HCT116 (cell line): ENCODE data around the gene EXOC4. TPM values are rescaled to one million over a fixed set of nuclear protein-coding genes. Genes with fewer than 3 reads are reported as not detected.

Source experiments
- ATAC-seq: fragments of 200-7000 bp; cut with Tn5 transposase; 2 replicates; pipeline ENCODE4 v1.9.1; 2020; ENCODE audit warnings: mild to moderate bottlenecking, moderate library complexity
- BruUV-seq: library from RNA; stranded (reverse); fragments of 400-500 nt; replicated peaks from 2 replicates; lab custom pipeline; 2021; lab: Mats Ljungman, UMichigan
- CTCF ChIA-PET: fragments of 300-600 bp; sonication (Branson Sonifier 250); formaldehyde crosslinking; loops from one replicate; lab custom pipeline; 2021; ENCODE audit warnings: antibody characterized with exemption; lab: Charles Lee
- POLR2A ChIA-PET: fragments of 300-600, 350-600 bp; sonication (Branson Sonifier 250); formaldehyde crosslinking; loops from one replicate; lab custom pipeline; 2021; ENCODE audit warnings: antibody characterized with exemption; lab: Charles Lee
- RAD21 ChIA-PET, 2 experiments: fragments of 300-600 bp; sonication (Branson Sonifier 250); formaldehyde crosslinking; loops; one replicate each; lab custom pipeline; 2023; ENCODE audit warnings: low total read pairs in 2 of 2; ENCODE audit not compliant: uncharacterized antibody in 2 of 2, unreplicated experiment in 2 of 2, low non-redundant PET in 1 of 2; lab: Charles Lee
- DNase-seq: peaks from one replicate; pipeline ENCODE4 v3.0.0-alpha.2; 2010; ENCODE audit warnings: low read depth, low spot score
- H2AFZ ChIP-seq: fragments of 200-600 bp; shearing (Covaris generic), sonication (generic); 2 replicates; pipeline ENCODE4 v1.6.1; 2017; ENCODE audit warnings: low read depth, mixed run types, mixed read lengths, antibody characterized with exemption, low read length; ENCODE audit not compliant: poor library complexity, severe bottlenecking
- H3K27ac ChIP-seq: 2 replicates; pipeline ENCODE4 v1.5.1; 2012; ENCODE audit warnings: low read depth, low read length
- H3K27me3 ChIP-seq: fragments of 200-600 bp; sonication (generic); 2 replicates; pipeline ENCODE4 v1.6.1; 2016; ENCODE audit warnings: mixed run types, low read length, mixed read lengths; ENCODE audit not compliant: insufficient read depth
- H3K36me3 ChIP-seq, 2 experiments: fragments of 200-500 bp in 1 of 2; fragments of 200-600 bp in 1 of 2; sonication (Bioruptor generic) in 1 of 2; sonication (generic) in 1 of 2; 2 replicates each; pipeline versions ENCODE4 v1.5.1 to v1.6.1; 2014 to 2016; ENCODE audit warnings: low read length in 2 of 2, inconsistent platforms in 1 of 2, mixed read lengths in 1 of 2, mixed run types in 1 of 2; ENCODE audit not compliant: insufficient read depth in 2 of 2, control insufficient read depth in 1 of 2
- H3K4me1 ChIP-seq, 2 experiments: fragments of 200-600 bp in 1 of 2; sonication (generic) in 1 of 2; 2 replicates each; pipeline versions ENCODE4 v1.5.1 to v1.6.1; 2012 to 2017; ENCODE audit warnings: low read length in 2 of 2, inconsistent platforms in 1 of 2, mild to moderate bottlenecking in 1 of 2, mixed read lengths in 1 of 2, mixed run types in 1 of 2, moderate library complexity in 1 of 2; ENCODE audit not compliant: insufficient read depth in 2 of 2, control insufficient read depth in 1 of 2
- H3K4me2 ChIP-seq: fragments of 200-600 bp; sonication (generic); 2 replicates; pipeline ENCODE4 v1.6.1; 2017; ENCODE audit warnings: mixed run types, low read length, mixed read lengths
- H3K4me3 ChIP-seq, 2 experiments: fragments of 200-600 bp in 1 of 2; sonication (generic) in 1 of 2; replicated peaks in 1 of 2; 2 replicates each; pipeline ENCODE4 v1.5.1; 2011 to 2016; ENCODE audit warnings: low read length in 2 of 2, control low read depth in 1 of 2, low read depth in 1 of 2, mild to moderate bottlenecking in 1 of 2, mixed read lengths in 1 of 2, mixed run types in 1 of 2
- H3K79me2 ChIP-seq: fragments of 200-600 bp; sonication (generic); 2 replicates; pipeline ENCODE4 v1.6.1; 2017; ENCODE audit warnings: mild to moderate bottlenecking, mixed run types, low read length, moderate library complexity, mixed read lengths; ENCODE audit not compliant: insufficient read depth
- H3K9ac ChIP-seq: fragments of 200-600 bp; sonication (generic); 2 replicates; pipeline ENCODE4 v1.6.1; 2016; ENCODE audit warnings: low read length, mixed read lengths
- H3K9me2 ChIP-seq: fragments of 200-600 bp; sonication (generic), shearing (Covaris generic); 2 replicates; pipeline ENCODE4 v1.6.1; 2017; ENCODE audit warnings: mixed run types, mild to moderate bottlenecking, moderate library complexity; ENCODE audit not compliant: insufficient read depth
- H3K9me3 ChIP-seq, 2 experiments: fragments of 200-500 bp in 1 of 2; fragments of 200-600 bp in 1 of 2; sonication (Bioruptor generic) in 1 of 2; sonication (generic) in 1 of 2; 2 replicates each; pipeline ENCODE4 v1.6.1; 2014 to 2017; ENCODE audit warnings: low read length in 2 of 2, mixed read lengths in 2 of 2, inconsistent platforms in 1 of 2, low read depth in 1 of 2, mild to moderate bottlenecking in 1 of 2, mixed run types in 1 of 2, moderate library complexity in 1 of 2; ENCODE audit not compliant: control insufficient read depth in 1 of 2, insufficient read depth in 1 of 2
- H4K20me1 ChIP-seq: fragments of 200-600 bp; sonication (generic), shearing (Covaris generic); 2 replicates; pipeline ENCODE4 v1.6.1; 2017; ENCODE audit warnings: mixed run types, mild to moderate bottlenecking, moderate library complexity; ENCODE audit not compliant: insufficient read depth
- CBX3 ChIP-seq: IDR thresholded peaks from 2 replicates; pipeline ENCODE4 v1.6.1; 2012; ENCODE audit warnings: low read depth
- FOSL1 ChIP-seq: IDR thresholded peaks from 2 replicates; pipeline ENCODE4 v1.6.1; 2012; ENCODE audit warnings: low read depth
- MAX ChIP-seq: IDR thresholded peaks from 2 replicates; pipeline ENCODE4 v1.6.1; 2012
- RAD21 ChIP-seq: IDR thresholded peaks from 2 replicates; pipeline ENCODE4 v1.6.1; 2012; ENCODE audit warnings: low read depth, mild to moderate bottlenecking
- REST ChIP-seq: IDR thresholded peaks from 2 replicates; pipeline ENCODE4 v1.6.1; 2012; ENCODE audit warnings: low read depth
- SRF ChIP-seq: IDR thresholded peaks from 2 replicates; pipeline ENCODE4 v1.6.1; 2012; ENCODE audit warnings: low read depth
- TCF7L2 ChIP-seq: IDR thresholded peaks from 2 replicates; pipeline ENCODE4 v1.7.0; 2011; ENCODE audit warnings: borderline replicate concordance, inconsistent platforms; ENCODE audit not compliant: insufficient read depth, insufficient read length; ENCODE audit errors: extremely low read depth
- YY1 ChIP-seq: IDR thresholded peaks from 2 replicates; pipeline ENCODE4 v1.6.1; 2011; ENCODE audit warnings: low read length, low read depth, moderate library complexity, mild to moderate bottlenecking; ENCODE audit not compliant: insufficient replicate concordance; ENCODE audit errors: extremely low read depth
- ZFX ChIP-seq: fragments of 450-650 bp; IDR thresholded peaks from 2 replicates; pipeline ENCODE4 v1.6.1; 2017
- intact Hi-C: fragments of 100-400 bp; cut with micrococcal nuclease; formaldehyde crosslinking; loops from 2 replicates; pipeline ENCODE4 v1.10.0; 2022
- total RNA-seq: library from RNA; stranded (reverse); gene quantifications from one replicate; pipeline ENCODE4 v1.2.1, GENCODE V29; 2021; ENCODE audit not compliant: unreplicated experiment

Gene EXOC4
- total RNA-seq, 1 experiment from 2014 or later: 40.3 TPM

- TF ChIP-seq MAX (no peak), FOSL1 (no peak), ZFX (no peak)
- TF ChIP-seq, all 23 proteins: peak for 0
Observed at GRCh38 chr7:133668296-133669060, 415.6 kb downstream of the EXOC4 start (continued).

- no peak overlapping the region for H3K4me2 ChIP-seq
- BruUV-seq: no TSS peak
- TF ChIP-seq CBX3: no peak
- no peak for TF ChIP-seq YY1
- no peak for TF ChIP-seq RAD21
- no peak for TF ChIP-seq SRF
- TF ChIP-seq REST: no peak
- TF ChIP-seq MAX: no peak
- TF ChIP-seq TCF7L2: no peak
- TF ChIP-seq, all 23 proteins: peak for 0
- no peaks in the 10 kb centered on the region for H3K27me3 ChIP-seq
- POLR2A ChIA-PET: no interaction called here
- H4K20me1 ChIP-seq: no peaks in the 10 kb centered on the region
- no peaks in the 10 kb centered on the region for H3K4me1 ChIP-seq
- no peak overlapping the region for H2AFZ ChIP-seq
- intact Hi-C loops: no loop called here
- CTCF ChIA-PET: no interaction called here
- RAD21 ChIA-PET: no interaction called here
- DNase-seq: no peak
- no peak overlapping the region for H3K9ac ChIP-seq
- no peak for ATAC-seq
- H3K4me3 ChIP-seq: no peak overlapping the region
- H3K79me2 ChIP-seq: no peaks in the 10 kb centered on the region
- no peaks in the 10 kb centered on the region for H3K36me3 ChIP-seq
- no peak overlapping the region for H3K27ac ChIP-seq
- no peaks in the 10 kb centered on the region for H3K9me2 ChIP-seq
- no peaks in the 10 kb centered on the region for H3K9me3 ChIP-seq
Observed at GRCh38 chr7:133669061-133669455, 416.2 kb downstream of the EXOC4 start.
